NCI-H2171 (cell line): Measurements from ENCODE around the gene EMILIN3.

Experiments used
- DNase-seq: peaks from one replicate; lab custom pipeline; 2025; lab: John Stamatoyannopoulos, UW

EMILIN3 gene

DNA sequence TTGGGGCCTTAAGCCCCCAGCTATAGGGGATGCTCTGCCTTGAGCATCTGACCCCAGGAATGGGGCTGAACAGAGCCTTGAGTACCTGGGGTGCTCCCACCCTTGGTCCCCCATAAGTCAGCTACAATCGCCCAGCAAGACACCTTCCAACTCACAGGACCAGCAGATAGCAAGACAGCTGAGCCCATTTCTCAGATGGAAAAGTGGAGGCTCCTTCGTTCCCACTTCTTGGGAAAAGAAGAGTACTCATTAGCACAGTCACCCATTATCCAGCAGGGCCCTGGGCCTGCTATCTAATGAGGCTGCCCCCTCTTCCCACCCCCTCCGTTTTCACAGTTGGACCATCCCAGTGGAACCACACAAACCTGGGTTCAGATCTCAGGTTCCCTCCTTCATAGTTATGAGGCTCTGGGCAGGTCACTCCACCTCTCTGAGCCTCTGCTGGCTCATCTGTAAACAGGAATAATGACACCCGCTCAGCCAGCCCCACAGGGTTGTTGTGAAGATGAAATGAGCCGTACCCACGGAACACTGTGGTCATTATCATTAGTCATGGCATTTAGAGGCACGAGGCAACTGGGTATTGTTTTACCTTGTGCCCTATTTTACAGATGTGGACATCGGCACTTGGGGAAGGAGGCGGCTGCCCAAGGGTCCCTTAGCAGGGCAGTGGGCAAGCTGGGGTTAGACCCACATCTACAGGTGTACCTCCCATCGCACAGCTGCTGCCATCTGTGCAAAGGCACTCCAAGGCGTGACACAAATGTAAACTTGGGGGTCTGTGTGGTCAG lies 21.5 kb downstream of the EMILIN3 start:
- DNase-seq: no peak

DNA sequence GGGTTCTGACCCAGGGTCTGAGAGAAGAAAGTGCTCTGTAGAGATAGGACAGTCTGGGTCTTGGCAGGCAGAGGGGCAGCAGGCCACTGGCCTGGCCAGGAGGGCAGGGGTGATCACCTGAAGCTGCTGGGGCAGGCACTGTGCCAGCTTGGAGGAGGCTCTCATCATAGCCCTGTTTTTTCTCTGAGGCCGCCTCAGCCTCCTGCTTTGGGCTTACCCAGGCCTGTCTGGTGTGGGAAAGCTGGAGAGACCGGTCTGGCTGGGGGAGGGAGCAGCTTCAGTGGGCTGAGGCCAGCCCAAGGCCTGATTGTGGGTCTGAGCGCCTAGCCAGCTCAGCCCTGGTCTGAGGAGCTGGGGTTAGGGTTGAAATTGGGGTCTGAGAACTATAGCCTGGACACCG lies 22.1 kb downstream of the EMILIN3 start:
- no peak for DNase-seq

DNA sequence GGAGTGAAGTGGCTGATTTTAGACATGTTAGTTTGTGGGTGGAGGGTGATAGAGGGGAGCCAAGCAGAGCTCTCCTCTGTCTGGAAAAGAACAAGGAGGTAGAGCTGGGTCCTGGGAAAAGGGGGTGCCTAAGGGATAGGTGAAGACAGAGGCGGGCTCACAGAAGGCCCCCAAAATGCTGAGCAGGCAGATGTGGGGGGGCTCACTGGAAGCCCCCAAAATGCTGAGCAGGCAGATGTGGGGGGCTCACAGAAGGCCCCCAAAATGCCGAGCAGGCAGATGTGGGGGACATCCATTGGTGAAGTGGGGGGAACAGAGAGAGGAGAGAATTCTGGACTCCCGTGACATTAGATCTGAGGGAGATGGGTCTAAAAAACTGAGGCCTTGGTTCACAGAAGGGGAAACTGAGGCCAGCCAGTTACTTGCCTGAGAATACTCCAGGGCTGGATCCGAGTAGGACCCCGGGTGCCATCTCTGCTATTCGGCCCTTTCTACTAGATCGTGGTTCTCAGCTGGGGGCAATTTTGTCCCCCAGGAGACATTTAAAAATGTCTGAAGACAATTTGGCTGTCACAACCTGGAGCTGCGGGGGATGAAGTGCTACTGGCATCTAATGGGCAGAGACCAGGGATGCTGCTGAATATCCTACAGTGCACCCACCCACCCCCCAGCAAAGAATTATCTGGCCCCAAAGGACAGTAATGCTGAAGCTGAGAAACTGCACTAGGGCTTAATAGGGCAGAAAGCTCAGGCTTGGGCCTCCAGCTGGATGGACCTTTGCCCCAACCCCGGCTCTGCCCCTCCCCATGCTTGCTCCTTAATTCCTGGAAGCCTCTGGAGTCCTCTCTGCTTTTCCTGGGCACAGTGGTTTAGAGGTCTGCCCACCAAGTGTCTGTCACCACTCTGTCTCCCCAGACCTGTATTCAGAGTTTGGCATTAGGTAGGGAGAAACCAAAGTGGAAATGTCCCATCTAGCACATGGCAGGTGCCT lies 23.8 kb downstream of the EMILIN3 start:
- DNase-seq: no peak

DNA sequence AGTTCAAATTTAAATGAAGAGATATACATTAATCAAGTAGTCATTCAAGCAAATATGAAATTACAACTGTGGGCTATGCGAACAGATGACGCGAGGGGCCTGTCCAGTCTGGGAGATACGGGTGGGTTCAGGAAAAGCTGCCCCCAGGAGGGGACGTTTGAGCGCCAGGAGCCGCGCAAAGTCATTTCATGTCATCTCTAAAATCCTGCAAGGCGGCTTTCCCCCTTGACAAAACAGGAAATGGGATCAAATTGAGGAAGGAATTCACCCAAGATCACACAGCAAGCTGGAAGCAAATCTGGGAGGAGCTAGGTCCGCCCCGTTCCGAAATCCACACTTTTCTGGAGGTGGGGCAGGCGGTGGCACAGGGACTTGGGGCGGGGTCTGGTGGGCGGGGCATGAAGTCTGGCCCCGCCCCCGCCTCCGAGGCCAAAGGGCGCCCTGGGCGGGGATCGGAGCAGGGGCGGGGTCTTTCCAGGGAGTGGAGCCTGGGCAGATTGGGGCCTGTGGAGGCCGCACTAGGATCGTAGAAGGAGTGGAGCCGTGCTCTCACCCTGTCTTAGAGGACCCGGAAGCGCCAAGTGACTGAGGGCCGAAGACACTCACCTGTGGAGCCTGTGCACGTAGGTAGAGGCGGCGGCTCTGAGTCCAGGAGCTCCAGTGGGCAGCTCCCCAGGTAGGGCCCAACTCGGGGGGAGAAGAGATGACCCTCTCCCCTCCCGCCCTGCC lies 26.1 kb downstream of the EMILIN3 start, which contains the start of gene LPIN3:
Gene LPIN3, plus strand, starts transcription at position 495 of the 729 bp plus-strand sequence. CDS start 4,983 bp downstream, outside the sequence.
- DNase-seq: peak; percentile 90

DNA sequence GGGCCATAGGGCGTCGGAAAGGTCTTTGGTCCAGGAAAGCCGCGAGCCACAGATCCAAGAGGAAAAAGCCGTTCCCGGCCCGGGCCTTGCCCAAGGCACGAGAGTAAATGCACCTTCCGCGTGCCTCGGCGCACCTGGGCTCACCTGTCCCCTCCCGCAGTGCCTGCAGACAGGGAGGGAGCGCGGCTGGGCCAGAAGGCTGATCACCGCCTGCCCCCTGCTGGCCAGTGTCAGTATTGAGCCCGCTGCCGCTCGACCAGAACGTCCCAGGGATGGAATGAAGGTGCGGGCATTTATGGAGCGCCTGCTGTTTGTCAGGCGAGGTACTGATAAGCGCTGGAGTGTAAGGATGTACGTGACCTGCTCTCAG lies 26.7 kb downstream of the EMILIN3 start:
- peak; percentile 77 for DNase-seq

DNA sequence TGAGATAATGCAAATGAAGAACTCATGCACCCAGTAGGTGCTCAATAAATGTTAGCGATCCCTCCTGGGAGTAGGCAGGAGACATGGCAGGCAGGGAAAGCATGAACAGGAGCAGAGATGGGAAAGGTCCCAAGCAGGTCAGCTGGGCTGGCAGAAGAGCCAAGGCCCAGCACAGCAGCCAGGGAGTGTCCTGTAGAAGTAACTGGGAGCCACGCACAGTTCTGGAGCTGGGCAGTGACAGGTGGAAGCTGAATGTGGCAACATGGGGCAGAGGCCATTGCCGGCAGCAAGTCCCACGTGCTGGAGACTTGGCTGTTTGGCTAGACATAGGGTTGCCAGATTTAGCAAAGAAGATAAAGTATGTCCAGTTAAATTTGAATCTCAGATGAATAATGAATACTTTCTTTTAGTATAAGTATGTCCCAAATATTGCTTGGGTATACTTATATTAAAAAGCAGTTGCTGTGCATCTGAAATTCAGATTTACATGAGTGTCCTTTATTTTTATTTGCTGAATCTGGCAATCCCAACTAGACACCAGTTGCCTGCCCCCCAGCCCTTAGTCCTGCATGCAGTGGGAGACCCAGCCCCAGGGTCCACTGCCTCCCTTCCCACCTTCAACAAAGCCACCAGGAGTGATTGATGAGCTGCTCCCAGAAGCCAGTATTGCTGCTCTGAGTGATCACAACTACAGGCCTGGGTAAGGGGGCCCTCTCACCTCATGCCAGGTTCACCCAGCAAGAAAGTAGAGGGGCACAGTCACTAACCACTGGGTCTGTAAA lies 29.7 kb downstream of the EMILIN3 start:
- DNase-seq: no peak

DNA sequence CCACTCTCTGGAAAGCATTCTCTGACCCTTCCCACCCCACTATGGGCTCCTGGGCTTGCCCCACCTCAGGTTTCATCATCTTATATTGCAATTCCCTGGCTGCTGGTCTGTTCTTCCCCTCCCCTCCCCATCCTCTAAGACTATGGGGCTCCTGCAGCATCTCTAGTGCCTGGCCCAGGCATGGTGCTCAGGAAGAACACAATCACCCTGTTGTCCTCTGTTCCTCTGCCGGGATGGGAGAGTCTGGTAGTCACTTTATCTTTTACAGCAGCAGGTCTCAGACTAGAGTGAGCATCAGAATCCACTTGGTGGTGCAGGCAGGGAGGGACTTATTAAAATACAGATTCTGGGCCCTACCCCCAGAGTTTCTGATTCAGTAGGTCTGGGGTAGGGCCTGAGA lies 31.0 kb downstream of the EMILIN3 start:
- DNase-seq: no peak

DNA sequence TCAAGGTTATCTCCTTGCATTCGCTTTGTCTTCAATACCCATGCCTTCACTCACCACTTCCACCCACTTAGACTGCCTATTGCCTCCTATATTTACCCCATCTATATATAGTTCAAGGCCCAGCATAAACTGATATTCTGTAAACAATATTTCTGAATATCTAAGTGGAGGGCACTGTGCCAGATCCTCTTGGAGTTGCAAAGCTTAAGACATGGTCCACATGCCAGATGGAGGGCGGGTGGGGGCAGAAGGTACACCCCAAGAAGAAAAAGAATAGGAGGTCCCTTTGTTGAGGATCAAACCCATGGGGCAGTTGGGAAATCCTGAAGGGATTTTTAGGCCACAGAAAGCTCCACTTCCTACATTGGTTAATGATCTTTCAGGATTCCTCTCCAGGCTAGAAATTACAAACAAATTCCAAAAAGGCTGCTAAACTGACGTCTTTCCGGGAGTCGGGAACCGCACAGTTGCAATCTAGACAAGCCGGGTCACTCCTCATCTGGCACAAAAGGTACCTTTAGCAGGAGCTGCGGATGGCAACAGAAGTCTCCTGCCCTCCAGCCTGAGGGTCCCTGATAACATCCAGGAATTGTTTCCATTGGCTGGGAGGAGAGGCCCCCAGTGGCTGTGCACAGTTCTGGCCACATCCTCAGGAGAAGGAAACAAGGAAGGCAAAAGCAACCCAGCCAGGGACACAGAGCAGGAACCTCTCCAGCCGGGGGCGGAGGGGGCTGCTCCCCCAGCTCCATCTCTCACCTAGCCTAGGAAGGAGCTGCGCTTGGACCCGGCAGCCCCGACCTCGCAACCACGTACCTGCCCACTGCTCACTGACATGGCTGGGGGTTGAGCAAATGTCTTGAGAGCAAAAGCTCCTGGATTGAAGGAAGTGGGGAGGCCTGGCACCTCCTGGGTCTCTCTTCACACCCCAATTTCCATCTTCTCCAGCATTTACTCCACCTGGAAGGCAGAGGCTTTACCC lies 31.9 kb downstream of the EMILIN3 start:
- DNase-seq: no peak

DNA sequence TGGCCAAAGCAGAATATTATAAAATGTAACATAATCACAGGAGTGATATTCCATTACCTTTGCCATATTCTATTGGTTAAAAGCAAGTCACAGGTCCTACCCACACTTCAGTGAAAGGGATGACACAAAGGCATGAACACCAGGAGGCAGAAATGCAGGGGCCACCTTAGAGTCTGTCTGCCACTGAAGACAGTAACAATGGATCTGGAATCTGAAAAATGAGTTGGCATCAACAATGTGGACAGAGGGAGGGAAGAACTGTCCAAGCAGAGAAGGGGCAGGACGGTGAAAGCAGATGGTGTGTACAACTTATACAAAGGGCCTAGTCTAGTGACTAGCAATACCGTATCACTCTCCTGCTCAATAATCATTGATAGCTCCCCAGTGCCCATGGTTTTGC lies 32.6 kb downstream of the EMILIN3 start:
- DNase-seq: no peak

DNA sequence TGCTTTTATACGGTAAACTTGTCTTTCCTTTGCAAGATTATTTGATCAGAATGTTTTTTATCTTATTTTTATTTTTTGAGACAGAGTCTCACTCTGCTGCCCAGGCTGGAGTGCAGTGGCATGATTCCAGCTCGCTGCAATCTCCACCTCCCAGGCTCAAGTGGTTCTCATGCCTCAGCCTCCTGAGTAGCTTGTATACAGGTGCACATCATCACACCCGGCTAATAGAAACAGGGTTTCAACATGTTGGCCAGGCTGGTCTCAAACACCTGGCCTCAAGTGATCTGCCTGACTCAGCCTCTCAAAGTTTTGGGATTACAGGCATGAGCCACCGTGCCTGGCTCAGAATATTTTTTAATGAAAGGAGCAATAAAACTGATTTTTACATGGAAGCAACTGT lies 34.9 kb downstream of the EMILIN3 start:
- DNase-seq: no peak

DNA sequence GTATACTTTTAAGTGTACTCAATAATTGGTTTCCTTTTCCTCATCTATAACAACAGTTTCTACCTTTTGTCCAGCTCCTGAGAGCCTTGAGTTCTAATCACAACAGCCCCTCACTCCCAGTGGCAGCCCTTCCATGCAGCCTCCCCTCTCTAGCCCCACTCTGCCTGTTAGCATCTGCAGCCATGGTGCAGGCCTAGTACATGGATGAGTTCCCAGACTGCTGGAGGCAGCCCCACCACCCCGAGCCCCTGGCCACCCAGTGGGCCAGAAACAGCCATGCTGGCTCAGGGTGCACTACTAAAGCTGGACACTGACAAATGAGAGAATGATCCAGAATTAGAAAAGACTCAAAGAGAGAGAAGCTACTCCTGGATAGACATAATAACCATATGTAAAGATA lies 35.7 kb downstream of the EMILIN3 start:
- no peak for DNase-seq

DNA sequence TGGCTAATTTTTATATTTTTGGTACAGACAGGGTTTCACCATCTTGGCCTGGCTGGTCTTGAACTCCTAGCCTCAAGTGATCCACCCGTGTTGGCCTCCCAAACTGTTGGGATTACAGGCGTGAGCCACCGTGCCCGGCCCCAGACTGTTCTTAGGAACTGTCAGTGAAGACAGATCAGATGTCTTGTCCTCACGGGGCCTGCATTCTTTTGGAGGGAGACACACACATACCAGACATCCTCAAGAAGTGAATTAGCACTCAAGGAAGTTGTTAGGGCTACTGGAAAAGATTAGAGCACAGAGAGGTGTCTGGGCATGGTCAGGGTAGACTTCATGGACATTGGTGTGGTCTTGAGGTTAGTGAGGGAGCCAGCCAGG lies 36.3 kb downstream of the EMILIN3 start:
- no peak for DNase-seq

DNA sequence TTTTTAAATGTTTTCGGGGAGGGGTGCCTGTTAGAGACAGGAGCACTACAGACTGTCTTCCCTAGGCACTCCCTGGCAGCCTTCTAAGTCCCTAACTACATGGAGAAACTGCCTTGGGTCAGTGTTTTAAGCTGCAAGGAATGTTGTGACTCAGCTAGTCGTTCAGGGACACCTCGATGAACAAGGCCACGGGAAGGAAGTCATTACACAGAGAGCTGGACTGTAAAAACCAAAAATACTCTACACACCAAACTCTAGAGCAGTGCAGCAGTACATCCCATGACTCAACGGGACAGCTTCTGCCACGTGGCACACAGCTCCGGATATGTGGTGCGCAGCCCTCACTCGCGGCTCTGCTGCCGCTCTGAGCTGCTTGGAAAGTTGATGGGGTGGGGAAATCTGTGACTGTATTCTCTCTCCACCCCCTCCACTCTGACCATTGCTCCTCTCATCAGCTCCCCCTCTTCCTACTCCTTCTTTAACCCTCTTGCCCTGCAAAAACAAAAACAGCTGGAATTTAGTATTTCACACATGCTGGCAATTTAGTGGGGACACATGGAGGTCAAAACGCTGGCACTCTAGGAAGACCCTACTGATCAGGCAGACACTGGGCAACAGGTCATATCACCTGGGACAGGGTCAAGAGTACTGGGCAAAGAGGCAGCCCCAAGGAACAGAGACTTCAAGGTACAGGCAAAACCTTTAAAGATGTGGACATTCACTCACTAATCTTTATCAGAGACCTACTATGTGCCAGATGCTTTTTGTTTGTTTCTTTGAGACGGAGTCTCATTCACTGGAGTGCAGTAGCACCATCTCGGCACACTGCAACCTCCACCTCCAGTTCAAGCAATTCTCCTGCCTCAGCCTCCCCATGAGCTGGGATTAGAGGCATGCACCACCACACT lies 36.9 kb downstream of the EMILIN3 start:
- DNase-seq: no peak

DNA sequence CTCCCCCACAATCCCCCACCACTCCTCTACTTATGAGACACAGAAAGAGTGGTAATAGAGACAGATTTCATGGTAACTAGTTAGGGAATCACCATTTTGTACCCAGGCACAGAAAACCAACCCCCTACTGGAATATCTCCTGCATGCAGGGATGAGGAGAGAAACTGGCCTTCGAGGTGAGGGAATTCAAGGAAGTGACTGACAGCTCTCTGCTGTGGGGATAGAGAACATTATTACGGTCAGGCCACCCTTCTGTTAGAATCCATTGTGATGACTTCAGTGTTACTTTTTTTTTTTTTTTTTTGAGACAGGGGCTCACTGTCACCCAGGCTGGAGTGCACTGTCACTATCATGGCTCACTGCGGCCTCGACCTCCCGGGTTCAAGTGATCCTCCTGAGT lies 39.4 kb downstream of the EMILIN3 start:
- no peak for DNase-seq

DNA sequence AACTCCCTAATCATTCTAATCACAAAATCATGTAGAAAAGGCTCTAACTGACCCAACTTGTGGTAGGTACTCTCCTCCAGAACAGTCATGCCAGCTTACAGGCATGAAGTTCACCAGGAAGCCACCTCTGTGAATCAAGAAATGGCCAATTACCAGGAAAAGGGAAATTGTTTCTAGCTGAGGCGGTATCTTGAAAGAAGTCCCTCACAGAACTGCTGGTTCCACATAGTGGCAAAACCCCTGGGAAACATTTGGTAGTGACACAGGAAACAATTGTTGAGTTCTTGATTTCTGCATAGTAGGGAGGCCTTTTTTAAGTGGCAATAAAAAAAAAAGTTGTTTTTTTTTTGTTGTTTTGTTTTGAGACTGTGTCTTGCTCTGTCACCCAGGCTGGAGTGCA lies 45.6 kb downstream of the EMILIN3 start:
- DNase-seq: no peak

DNA sequence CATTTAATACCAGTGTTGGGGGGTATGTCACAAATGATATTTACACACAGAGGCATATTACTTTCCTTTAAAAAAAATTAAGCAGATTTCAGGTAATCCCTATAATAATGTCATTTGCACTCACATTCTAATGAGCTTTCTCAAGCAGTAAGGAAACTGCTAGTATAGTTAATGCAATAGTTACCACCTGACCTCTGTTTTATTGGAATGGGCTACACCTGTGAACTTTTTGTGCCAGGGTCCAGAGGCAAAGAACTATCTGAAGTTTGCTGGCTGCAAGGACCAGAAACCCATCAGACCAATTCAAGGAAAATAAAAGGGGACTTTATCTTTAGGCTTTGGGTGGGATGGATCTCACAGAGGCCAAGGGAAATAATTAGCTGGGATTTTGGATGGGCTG lies 46.2 kb downstream of the EMILIN3 start:
- DNase-seq: no peak

DNA sequence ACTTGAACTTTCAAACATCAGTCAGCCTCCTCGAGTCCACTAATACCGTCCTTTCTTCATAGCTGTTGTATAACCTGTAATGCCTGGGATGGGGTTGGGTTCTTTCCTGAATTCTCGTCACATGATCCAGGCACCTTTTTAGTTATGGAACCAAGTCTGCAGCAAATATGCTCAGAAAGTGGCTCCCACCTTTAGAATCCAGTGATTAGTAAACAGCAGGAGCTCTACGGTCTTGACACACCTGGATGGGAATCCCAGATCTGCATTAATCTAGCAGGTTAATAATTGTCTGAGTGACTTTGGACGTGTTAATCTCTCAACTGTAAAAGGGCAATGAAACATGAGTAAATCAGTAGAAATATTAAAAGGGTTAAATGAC lies 48.4 kb downstream of the EMILIN3 start:
- no peak for DNase-seq

DNA sequence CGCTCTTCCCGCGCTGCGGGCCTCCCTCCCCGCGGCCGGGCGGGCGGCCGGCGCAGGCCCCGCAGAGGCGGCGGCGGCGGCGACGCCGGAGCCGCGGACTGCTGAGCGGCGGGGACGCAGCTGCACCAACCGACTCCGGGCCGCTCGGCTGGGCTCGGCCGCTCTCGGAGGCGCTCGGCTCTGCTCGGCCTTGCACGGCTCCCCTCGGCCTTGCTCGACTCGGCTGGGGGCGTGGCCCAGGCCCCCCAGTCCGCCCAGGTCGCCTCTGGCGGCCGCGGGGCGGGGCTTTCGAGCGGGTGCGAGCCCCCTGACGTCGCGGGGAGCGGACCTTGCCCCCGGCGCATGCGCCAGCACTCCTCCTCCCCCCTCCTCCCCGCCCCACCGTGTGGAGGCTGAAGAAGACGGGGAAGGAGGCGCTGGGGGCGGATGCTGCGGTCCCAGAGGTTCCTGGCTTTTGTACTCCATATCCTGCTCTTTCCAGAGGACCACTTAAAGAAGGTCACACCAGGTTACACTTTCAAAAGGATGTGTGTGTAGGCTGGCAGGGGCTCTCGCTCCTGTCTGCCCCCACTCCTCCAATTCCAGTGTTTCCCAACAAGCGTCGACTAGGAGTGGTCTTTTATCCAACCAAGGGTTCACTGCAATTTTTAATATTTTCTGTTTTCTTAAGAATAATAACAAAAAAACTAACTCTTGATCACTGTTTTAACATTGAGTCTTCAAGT lies 48.9 kb downstream of the EMILIN3 start, which contains the start of gene ZHX3:
Gene ZHX3, minus strand, starts transcription at position 186 of the 725 bp plus-strand sequence. CDS start 112,815 bp downstream, outside the sequence.
- DNase-seq: peak; percentile 99
